IPS-15b (cell line): Measurements from ENCODE around the gene TMPRSS6.

Source experiments
- H3K27me3 ChIP-seq: one replicate; pipeline ENCODE4 v1.6.1; 2013; ENCODE audit warnings: low read length; ENCODE audit not compliant: control insufficient read depth, insufficient read depth
- H3K36me3 ChIP-seq: one replicate; pipeline ENCODE4 v1.6.1; 2013; ENCODE audit warnings: low read length; ENCODE audit not compliant: control insufficient read depth, insufficient read depth
- H3K4me1 ChIP-seq: one replicate; pipeline ENCODE4 v1.6.1; 2013; ENCODE audit warnings: mild to moderate bottlenecking, low read length; ENCODE audit not compliant: control insufficient read depth, insufficient read depth
- H3K4me3 ChIP-seq: one replicate; pipeline ENCODE4 v1.5.1; 2013; ENCODE audit warnings: low read depth, low read length
- H3K9ac ChIP-seq: one replicate; pipeline ENCODE4 v1.6.1; 2013; ENCODE audit warnings: low read depth, mild to moderate bottlenecking, low read length
- H3K9me3 ChIP-seq: one replicate; pipeline ENCODE4 v1.6.1; 2013; ENCODE audit warnings: mild to moderate bottlenecking, low read length; ENCODE audit not compliant: control insufficient read depth, insufficient read depth

TMPRSS6 gene

DNA sequence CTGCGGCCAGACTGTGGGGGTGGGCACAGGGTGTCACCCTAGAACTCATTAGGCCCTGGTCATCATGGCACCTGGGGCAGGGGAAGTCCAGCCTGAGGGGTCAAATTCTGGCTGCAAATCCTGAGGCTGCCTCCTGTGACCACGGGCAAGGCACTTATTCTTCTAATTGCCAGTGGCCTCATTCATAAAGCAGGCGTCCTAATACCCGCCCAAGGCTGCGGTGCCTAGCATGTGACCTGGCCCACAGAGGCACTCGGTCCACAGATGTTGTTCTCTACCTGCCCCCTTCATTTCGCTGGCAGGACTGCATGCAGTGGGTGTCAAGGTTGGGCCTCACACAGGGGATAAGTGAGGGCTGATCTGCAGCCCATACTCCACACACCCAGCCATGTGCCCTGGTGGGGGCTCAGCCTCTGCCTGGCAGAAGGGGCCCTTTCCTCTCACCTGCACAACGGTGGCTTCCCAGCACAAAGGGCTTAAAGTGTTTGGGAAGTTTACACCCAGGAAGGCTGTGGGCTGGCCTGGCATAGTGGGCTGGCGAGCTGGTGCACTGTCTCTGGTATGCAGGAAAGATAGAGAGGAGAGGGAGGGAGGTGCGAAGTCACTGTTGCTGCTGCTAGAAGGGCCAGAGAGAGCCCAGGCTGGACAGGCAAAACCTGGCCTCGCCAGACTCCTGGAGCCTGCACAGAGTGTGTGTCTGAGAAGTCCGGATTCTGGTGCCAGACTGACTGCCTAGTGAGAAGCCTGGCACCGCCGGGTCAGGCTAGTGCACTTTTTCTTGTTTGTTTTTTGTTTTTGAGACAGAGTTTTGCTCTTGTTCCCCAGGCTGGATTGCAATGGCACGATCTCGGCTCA lies 86.8 kb downstream of the TMPRSS6 start:
- Histone ChIP-seq H3K36me3 (peaks cover 19% of the 10 kb centered on the region), H3K4me1 (peaks cover 2% of the 10 kb centered on the region), H3K9ac (no peak overlapping the region), H3K9me3 (no peaks in the 10 kb centered on the region), H3K27me3 (no peaks in the 10 kb centered on the region), H3K4me3 (no peak overlapping the region)

DNA sequence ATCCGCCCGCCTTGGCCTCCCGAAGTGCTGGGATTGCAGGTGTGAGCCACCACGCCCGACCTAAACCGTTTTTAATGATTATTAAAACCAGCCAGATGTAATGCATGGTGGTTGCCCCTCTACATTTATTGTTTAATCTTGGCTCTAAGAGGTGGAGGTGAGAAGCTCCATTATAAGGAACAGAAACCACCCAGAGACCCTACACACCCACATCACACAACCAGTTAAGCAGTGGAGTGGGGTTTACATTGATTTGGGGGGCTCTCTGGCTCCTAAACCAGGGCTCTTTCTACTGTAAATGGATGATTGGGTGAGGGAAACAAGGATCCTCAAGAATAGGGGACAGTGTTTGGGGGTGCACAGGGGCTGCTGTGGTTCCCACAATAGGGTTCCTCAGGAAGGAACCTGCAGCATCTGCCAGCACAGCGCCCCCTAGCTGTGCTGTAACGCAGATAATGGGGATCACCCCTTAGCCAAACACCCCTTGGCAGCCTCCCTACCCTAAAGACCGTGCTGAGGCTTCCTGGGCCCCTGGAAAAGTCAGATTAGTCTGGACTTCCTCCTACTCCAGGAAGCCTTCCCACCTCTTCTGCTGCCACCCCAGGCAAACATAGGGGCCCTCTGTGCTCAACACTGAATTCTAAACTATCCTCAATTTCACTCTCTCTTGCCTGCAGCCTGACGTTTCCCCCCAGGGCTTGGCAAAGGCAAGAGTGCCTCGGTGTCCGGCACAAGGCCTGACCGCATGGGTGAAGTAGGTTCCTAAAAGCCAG lies 87.6 kb downstream of the TMPRSS6 start:
- Histone ChIP-seq H3K9ac (no peak overlapping the region), H3K9me3 (no peaks in the 10 kb centered on the region)

DNA sequence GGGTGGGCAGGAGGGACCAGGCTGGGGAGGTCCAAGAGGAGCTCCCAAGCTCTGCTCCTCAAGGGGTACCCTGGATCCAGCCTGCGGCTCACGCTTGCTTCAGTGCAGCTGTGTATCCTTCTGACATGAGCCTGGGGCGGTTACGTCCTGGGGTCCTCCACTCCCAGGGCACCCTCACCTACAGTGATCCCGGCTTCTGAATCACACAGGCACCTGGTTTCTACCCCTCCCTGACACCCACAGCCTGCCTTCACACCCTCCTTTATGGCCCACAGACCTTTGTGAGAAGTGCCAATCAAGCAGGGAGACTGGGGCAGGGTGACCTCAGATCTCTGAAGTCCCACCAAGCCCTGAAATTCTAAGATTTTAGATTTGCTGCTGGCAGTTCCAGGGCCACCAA lies 88.5 kb downstream of the TMPRSS6 start:
- Histone ChIP-seq H3K4me3 (no peak overlapping the region), H3K9ac (no peak overlapping the region), H3K9me3 (no peaks in the 10 kb centered on the region), H3K36me3 (peaks cover 21% of the 10 kb centered on the region), H3K27me3 (no peaks in the 10 kb centered on the region), H3K4me1 (no peaks in the 10 kb centered on the region)

More for the DNA sequence above, 87.6 kb downstream of the TMPRSS6 start:
- Histone ChIP-seq H3K4me3 (no peak overlapping the region), H3K4me1 (no peaks in the 10 kb centered on the region), H3K36me3 (peaks cover 16% of the 10 kb centered on the region), H3K27me3 (no peaks in the 10 kb centered on the region)

DNA sequence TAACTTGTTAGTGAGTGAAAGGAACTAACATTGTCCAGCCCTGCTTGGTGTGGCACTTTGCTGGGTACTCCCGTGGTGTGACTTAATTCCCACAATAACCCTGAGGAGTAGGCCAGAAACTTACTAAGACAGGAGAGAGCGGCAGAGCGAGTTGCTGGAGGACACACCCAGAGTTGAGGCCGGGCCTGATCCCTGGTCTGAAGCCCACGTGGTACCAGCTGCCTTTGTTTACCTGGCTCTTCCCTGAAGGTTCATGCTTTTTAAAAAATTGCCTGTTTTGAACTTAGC lies 89.4 kb downstream of the TMPRSS6 start:
- Histone ChIP-seq H3K4me1 (no peaks in the 10 kb centered on the region), H3K4me3 (peak overlapping the region; percentile 58), H3K36me3 (peaks cover 14% of the 10 kb centered on the region), H3K9ac (peak overlapping the region; percentile 27), H3K27me3 (no peaks in the 10 kb centered on the region), H3K9me3 (no peaks in the 10 kb centered on the region)

DNA sequence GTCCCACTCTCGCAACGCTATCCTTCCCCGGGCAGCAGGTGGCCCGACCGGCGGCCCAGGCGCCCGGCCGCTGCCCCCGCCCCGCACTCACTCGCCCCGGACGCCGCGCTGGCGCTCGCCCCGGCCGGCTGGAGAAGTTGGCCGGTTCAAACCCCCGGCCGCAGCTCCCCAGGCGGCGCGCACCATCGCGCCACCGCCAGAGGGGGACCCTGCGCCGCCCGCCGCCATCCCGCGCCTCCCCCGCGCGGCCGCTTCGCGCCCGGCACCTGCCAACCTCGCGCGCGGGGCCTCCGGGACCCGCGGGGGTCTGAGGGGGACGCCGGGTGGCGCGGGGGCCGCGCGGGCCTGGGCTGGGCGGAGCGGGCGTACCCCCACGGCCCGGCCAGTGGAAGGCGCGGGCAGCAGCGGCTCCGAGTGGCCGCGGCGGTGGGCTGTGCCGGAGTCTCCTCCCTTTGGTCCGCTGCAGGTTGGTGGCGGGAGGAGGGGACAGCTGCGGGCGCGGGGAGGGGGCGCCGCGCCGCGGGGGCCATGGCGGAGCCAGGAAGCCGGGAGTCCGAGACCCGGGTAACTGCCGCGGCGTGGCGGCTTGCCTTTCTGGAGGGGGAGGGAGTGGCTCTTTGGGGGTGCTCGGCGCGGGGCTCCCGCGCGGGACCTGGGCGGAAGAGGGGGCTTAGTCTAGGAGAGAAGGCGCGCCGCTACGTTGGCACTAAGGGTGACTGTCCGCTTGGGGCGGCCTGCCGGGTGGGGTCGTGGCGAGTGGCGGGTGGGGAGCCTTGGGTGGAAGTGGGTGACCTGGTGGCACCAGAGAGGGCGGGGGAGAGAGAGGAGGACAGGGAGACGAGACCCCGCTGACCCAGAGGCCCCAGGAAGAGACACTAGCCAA lies 90.0 kb downstream of the TMPRSS6 start, which contains the start of the genes MPST and TST:
TSS of gene MPST (plus strand) at position 434 of the 883 bp plus-strand sequence. CDS start at position 529, 95 bp downstream.
TSS of gene TST (minus strand) at position 139 of the 883 bp plus-strand sequence. CDS start 715 bp downstream, outside the sequence.
- Histone ChIP-seq H3K4me3 (peak within 1 kb of the TSS; percentile 68), H3K4me1 (no peaks in the 10 kb centered on the region)

DNA sequence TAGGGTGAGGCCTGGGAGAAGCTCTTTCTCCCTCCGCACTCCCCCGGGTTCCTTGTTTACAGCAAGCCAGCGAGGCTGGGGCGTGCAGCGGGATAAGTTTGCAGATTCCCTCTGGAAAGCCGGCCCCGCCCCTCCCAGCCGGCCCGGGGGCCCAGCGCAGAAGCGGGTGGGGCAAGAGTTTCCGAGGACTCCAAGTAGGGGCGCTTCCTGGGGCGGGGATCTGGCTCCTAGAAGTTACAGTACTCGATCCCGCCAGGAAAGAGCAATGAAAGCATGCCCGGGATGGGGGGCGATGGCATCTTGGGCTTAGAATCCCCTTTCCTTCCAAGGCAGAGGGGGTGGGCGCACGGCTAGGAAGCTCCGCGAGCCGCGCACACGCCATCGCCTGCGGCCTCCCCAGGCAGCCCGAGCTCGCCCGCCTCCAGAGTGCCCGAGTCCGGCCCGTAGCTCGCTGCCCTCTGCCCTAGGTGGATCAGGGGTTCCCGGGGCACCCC lies 90.7 kb downstream of the TMPRSS6 start:
- peaks cover 5% of the 10 kb centered on the region for H3K36me3 ChIP-seq
- H3K27me3 ChIP-seq: no peaks in the 10 kb centered on the region
- no peaks in the 10 kb centered on the region for H3K9me3 ChIP-seq
- peak overlapping the region; percentile 79 for H3K9ac ChIP-seq
- peak overlapping the region; percentile 68 for H3K4me3 ChIP-seq
- H3K4me1 ChIP-seq: no peaks in the 10 kb centered on the region

More for the DNA sequence above, 90.0 kb downstream of the TMPRSS6 start, which contains the start of the genes MPST and TST:
- no peaks in the 10 kb centered on the region for H3K9me3 ChIP-seq
- H3K36me3 ChIP-seq: peaks cover 9% of the 10 kb centered on the region
- peak within 1 kb of the TSS; percentile 79 for H3K9ac ChIP-seq
- no peaks in the 10 kb centered on the region for H3K27me3 ChIP-seq

DNA sequence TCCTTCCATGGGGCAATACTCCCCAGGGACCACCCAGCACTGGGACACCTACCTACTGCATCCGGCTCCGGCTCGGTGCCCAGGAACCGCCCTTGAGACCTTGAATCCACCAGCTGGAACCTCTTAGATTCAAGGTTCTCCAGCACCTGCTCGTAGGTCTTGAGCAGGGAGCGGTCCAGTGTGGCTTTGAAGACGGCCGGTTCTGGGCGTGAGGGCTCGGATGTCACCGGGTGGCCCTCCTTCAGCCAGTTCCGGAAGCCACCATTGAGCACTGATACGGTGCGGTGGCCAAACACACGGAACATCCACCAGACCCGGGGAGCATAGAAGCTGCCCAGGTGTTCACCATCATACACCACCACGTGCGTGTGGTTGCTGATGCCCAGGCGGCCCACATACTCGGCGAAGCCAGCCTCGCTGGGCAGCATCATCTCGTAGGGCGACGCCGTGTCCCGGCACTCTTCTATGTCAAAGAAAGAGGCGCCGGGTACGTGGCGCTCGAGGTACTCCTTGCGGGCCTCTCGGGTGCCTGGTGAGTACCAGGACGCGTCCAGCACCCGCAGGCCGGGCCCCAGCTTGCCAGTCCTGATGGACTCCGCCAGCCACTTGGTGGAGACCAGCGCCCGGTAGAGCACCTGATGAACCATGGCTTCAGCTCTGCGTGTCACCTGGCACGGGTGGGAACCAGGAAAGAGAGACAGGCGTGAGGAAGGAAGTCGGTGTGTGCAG lies 91.3 kb downstream of the TMPRSS6 start:
- Histone ChIP-seq H3K4me3 (peak overlapping the region; percentile 68), H3K9ac (peak overlapping the region; percentile 79), H3K9me3 (no peaks in the 10 kb centered on the region), H3K4me1 (no peaks in the 10 kb centered on the region), H3K27me3 (no peaks in the 10 kb centered on the region), H3K36me3 (peaks cover 5% of the 10 kb centered on the region)

DNA sequence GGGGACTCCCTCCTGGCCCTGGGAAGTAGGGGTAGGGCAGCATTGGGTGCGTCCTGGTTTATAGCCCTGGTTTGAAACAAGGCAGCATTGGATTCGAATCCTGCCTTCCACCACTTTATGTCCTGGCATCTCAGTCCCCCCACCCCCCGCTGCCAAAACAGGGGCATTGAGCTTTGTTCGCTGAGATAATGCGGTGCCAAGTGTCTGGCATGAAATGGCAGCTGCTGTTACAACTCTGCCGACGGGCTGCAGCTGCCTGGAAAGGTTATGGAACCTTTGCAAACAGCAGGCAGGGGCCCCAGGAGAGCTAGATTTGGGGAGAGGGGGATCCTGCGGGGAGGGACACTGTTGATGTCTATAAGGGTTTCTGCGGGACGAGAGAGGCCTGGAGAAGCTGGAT lies 92.2 kb downstream of the TMPRSS6 start:
- H3K4me3 ChIP-seq: no peak overlapping the region

DNA sequence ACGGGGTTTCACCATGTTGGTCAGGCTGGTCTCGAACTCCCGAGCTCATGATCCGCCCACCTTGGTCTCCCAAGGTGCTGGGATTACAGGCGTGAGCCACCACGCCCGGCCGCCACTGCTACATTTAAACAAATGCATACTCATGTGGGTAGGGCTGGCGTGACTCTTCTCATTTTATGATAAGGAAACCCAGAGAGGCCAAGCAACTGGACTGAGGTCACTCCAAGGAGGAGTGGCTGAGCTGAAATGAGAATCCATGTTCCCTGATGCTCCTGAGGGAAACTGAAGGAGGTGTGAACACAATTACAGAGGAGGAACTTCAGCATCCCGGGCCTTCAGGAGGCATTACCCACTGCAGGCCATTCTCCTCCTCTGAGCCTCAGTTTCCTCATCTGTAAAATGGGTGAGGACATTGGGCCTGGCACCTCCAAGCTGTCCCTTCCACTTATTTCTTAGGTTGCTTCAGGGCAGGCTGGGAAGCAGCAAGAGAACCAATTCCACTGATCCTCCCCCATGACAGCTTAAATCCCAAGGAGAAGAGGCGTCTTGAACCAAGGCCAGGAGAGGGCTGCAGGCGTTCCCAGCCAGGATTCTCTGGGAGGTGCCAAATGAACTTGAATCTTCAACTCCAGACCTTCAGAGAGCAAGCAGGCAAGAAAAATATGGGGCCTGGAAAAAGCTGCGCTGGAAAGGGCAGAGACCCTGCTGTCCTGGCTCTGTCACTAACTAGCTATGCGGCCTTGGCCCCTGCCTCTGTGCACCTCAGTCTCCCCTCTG lies 93.2 kb downstream of the TMPRSS6 start:
- no peak overlapping the region for H3K9ac ChIP-seq
- H3K27me3 ChIP-seq: no peaks in the 10 kb centered on the region
- no peaks in the 10 kb centered on the region for H3K9me3 ChIP-seq
- H3K4me1 ChIP-seq: no peaks in the 10 kb centered on the region
- H3K36me3 ChIP-seq: peaks cover 5% of the 10 kb centered on the region
- no peak overlapping the region for H3K4me3 ChIP-seq

More for the DNA sequence above, 92.2 kb downstream of the TMPRSS6 start:
- Histone ChIP-seq H3K4me1 (no peaks in the 10 kb centered on the region), H3K36me3 (peaks cover 5% of the 10 kb centered on the region), H3K9ac (no peak overlapping the region), H3K9me3 (no peaks in the 10 kb centered on the region), H3K27me3 (no peaks in the 10 kb centered on the region)

DNA sequence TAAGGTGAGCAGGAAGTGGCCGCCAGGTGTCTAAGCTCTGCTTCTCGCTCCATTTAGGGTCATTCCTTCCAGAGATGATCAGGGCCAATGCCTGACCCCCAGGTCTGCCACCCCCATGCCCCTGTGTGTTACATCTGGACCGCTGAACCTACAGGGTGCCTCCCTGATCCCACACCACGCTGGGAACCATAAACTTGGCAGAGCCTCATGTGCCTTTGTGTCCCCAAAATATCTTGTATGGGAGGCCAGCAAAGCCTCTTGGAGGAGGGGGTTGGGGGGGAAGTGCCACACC lies 94.0 kb downstream of the TMPRSS6 start:
- Histone ChIP-seq H3K4me1 (no peaks in the 10 kb centered on the region), H3K27me3 (no peaks in the 10 kb centered on the region), H3K4me3 (no peak overlapping the region), H3K9me3 (no peaks in the 10 kb centered on the region), H3K9ac (no peak overlapping the region), H3K36me3 (peaks cover 5% of the 10 kb centered on the region)
